M059J (cell line): ENCODE measurements around the gene TKTL2. TPM values are rescaled to one million over a fixed set of nuclear protein-coding genes. Genes with fewer than 3 reads are reported as not detected.
"Not testable (repeated sequence)": the region's sequence is repeated elsewhere in the genome, so short reads cannot be mapped to it uniquely, and the experiment has no call there.

Experiments used
- DNase-seq: peaks from one replicate; pipeline ENCODE4 v3.0.0-alpha.2; 2012; ENCODE audit warnings: low read depth
- total RNA-seq: library from RNA; depleted of rRNA; stranded (reverse); fragments of >200 nt; shearing (Covaris generic); gene quantifications from 2 replicates; pipeline ENCODE4 v1.2.3, GENCODE V29; 2014; rRNA removed

Gene TKTL2
- total RNA-seq, 1 experiment from 2014 or later, result not detected

DNA sequence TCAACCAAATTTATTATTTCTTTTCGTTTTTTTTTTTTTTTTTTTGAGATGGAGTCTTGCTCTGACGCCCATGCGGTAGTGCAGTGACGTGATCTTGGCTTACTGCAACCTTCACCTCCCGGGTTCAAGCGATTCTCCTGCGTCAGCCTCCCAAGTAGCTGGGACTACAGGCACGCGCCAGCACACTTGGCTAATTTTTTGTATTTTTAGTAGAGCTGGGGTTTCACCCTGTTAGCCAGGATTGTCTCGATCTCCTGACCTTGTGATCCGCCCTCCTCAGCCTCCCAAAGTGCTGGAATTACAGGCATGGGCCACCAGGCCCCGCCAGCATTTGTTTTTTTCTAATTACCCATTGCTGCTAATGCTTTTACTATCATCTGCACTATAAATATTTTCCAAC, 26.5 kb downstream of the TKTL2 start:
- DNase-seq, result not testable (repeated sequence)

GRCh38 chr4:163440040-163440439, 33.5 kb downstream of the TKTL2 start:
- no peak for DNase-seq

Other genes starting within 250 kb of the TKTL2 start
- gene NPY1R, start 141.2 kb downstream of the TKTL2 start, total RNA-seq, result not detected in 2 replicates
- gene NPY5R, start 129.9 kb downstream of the TKTL2 start, total RNA-seq, result not detected in 2 replicates
- gene TMA16, start 20.9 kb upstream of the TKTL2 start, total RNA-seq, result 31.8 and 53.4 TPM in 2 replicates